Peyer's patch (tissue), 4 donors: ENCODE data around the gene KRTAP5-10.

Experiments
- POLR2A ChIP-seq, 2 donors: fragments of 450-650 bp; IDR thresholded peaks; one replicate each; pipeline ENCODE4 v1.5.1; 2017; ENCODE audit warnings: antibody characterized with exemption in 2 of 2, mild to moderate bottlenecking in 2 of 2, moderate library complexity in 2 of 2
- TF ChIP-seq, protein P1 (sequence below), 6 experiments: fragments of 450-650 bp in 4 of 6; fragments of 200-600 bp in 2 of 6; sonication (generic) in 1 of 6; IDR thresholded peaks; one replicate each; pipeline ENCODE4 v1.5.1; 2017 to 2019; ENCODE audit warnings: antibody characterized with exemption in 6 of 6, mild to moderate bottlenecking in 3 of 6, moderate library complexity in 1 of 6

DNA sequence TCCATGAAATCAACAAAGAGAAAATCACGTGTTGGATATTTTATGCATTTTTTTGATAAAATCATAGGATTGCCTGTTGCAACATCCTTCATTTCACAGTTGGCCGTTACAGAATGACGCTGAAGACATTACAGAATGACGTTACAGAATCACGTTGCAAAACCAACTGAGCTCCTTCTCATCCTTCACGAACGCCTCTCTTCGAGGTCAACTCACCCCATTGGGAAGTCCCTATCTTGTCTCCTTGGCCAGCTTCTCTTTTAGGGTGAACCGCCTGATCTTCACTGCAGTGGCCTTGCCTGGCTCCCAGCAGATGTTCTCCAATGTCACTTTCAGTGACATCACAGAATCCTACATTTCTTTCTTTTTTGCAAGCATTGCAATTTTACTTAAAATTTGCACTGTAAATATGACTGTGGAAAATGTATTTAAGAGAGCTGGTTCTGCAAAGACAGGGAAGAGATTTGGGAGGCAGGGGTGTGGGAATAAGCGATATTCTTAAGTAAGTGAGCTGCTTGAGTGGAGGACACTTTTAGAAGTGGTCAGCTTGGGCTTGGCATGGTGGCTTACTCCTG, 33.2 kb upstream of the KRTAP5-10 start:
- TF ChIP-seq, protein P1, sequence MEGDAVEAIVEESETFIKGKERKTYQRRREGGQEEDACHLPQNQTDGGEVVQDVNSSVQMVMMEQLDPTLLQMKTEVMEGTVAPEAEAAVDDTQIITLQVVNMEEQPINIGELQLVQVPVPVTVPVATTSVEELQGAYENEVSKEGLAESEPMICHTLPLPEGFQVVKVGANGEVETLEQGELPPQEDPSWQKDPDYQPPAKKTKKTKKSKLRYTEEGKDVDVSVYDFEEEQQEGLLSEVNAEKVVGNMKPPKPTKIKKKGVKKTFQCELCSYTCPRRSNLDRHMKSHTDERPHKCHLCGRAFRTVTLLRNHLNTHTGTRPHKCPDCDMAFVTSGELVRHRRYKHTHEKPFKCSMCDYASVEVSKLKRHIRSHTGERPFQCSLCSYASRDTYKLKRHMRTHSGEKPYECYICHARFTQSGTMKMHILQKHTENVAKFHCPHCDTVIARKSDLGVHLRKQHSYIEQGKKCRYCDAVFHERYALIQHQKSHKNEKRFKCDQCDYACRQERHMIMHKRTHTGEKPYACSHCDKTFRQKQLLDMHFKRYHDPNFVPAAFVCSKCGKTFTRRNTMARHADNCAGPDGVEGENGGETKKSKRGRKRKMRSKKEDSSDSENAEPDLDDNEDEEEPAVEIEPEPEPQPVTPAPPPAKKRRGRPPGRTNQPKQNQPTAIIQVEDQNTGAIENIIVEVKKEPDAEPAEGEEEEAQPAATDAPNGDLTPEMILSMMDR (IDR thresholded peaks at IDR 0.05): no peak
- no peak for TF ChIP-seq POLR2A (IDR thresholded peaks at IDR 0.05)
